NCI-H510A (cell line): ENCODE data around the gene TMED9.
"Not testable (repeated sequence)": the region's sequence is repeated elsewhere in the genome, so short reads cannot be mapped to it uniquely, and the experiment has no call there.

Experiments
- DNase-seq: peaks from one replicate; lab custom pipeline; 2025; lab: John Stamatoyannopoulos, UW

The TMED9 gene

GRCh38 chr5:177606071-177607051 is 14.4 kb downstream of the TMED9 start:
- no peak for DNase-seq

GRCh38 chr5:177607115-177607451 is 15.1 kb downstream of the TMED9 start:
- DNase-seq, result no peak

GRCh38 chr5:177607452-177608192 is 15.6 kb downstream of the TMED9 start:
- peak; percentile 78 for DNase-seq

- no peak for DNase-seq
These were observed 16.5 kb downstream of the TMED9 start for GRCh38 chr5:177608243-177609075.

GRCh38 chr5:177609076-177610059 is 17.4 kb downstream of the TMED9 start:
- no peak for DNase-seq

GRCh38 chr5:177610131-177610769 is 18.2 kb downstream of the TMED9 start:
- no peak for DNase-seq

- DNase-seq, result no peak
These were observed 18.9 kb downstream of the TMED9 start for GRCh38 chr5:177610770-177611445.

- no peak for DNase-seq
These were observed 19.6 kb downstream of the TMED9 start for GRCh38 chr5:177611446-177612214.

- DNase-seq, result no peak
These were observed 20.2 kb downstream of the TMED9 start for GRCh38 chr5:177612215-177612673.

GRCh38 chr5:177620560-177620959 is 28.6 kb downstream of the TMED9 start:
- DNase-seq, result no peak

- not testable (repeated sequence) for DNase-seq
These were observed 32.2 kb downstream of the TMED9 start for GRCh38 chr5:177624172-177624571.

GRCh38 chr5:177630186-177630585 is 38.2 kb downstream of the TMED9 start:
- DNase-seq, result not testable (repeated sequence)

GRCh38 chr5:177634912-177635311 is 42.9 kb downstream of the TMED9 start:
- not testable (repeated sequence) for DNase-seq

- not testable (repeated sequence) for DNase-seq
These were observed 53.5 kb downstream of the TMED9 start for GRCh38 chr5:177645462-177645861.
